Effector CD4-positive, alpha-beta T cell (primary cell): ENCODE measurements around the gene STK36.

Source experiments
- DNase-seq: peaks from one replicate; pipeline ENCODE4 v3.0.0-alpha.2; 2020
- total RNA-seq: gene quantifications from one replicate; lab custom pipeline; 2026; lab: John Stamatoyannopoulos, UW

STK36 gene
- total RNA-seq = 15.6 reads per million, percentile 41 among the genes with 10 or more reads in this experiment

- peak; percentile 77 for DNase-seq
Measured at GRCh38 chr2:218671654-218672566, at the start of gene STK36, which contains the start of gene RNF25. STK36 (plus strand) TSS chr2:218672086; CDS start chr2:218672830, 744 bp downstream. RNF25 (minus strand) TSS chr2:218672002; CDS start chr2:218671970, 32 bp downstream.

GRCh38 chr2:218622606-218623365 lies 49.1 kb upstream of the STK36 start:
- no peak for DNase-seq

- no peak for DNase-seq
Measured at GRCh38 chr2:218623366-218623705, 48.5 kb upstream of the STK36 start.

- DNase-seq = no peak
Measured at GRCh38 chr2:218626369-218626768, 45.5 kb upstream of the STK36 start.

- DNase-seq = no peak
Measured at GRCh38 chr2:218627939-218628338, 43.9 kb upstream of the STK36 start.

- no peak for DNase-seq
Measured at GRCh38 chr2:218631837-218632236, 40.0 kb upstream of the STK36 start.

GRCh38 chr2:218635719-218636118 lies 36.2 kb upstream of the STK36 start:
- DNase-seq = no peak

DNA sequence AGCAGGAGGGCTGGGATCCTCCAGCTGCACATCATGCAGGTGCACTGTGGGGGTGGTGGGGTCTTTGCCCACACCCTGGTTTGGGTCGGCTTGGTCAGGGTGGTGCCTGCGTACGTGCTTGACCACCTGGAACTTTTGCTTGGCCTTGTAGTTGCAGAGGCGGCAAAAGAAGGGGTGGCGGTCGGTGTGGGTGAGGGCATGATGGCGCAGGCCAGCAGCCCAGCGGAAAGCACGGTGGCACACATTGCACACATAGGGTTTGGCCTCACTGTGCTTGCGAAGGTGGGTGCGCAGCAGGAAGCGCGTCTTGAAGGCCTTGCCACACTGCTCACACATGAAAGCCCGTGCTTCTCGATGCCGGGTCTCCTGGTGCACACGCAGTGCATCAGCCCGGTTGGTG lies 33.5 kb upstream of the STK36 start:
- no peak for DNase-seq

DNA sequence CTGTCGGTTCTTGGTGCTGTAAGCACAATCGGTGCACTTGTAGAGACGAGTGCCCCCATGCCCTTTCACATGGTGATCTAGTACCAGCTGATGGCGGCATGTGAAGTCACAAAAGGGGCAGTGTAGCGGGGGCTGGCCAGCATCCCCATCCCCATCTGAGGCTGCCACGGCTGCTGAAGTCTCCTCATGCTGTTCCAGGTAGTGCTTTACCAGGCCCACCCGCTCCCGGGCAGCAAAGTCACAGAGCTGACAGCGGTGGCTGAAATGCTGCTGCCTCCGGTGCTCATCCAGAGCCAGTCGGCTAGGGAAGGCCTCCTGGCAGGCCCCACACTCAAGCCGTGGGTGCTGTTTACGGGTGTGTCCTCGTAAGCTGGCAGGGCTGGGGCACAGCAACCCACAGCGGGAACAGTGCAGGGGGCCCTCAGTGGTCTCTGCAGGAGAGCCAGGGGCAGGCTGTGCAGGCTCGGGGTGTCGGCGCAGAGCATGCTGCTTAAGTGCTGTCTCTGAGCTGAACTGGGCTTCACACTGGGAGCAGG lies 29.7 kb upstream of the STK36 start:
- DNase-seq = no peak

DNA sequence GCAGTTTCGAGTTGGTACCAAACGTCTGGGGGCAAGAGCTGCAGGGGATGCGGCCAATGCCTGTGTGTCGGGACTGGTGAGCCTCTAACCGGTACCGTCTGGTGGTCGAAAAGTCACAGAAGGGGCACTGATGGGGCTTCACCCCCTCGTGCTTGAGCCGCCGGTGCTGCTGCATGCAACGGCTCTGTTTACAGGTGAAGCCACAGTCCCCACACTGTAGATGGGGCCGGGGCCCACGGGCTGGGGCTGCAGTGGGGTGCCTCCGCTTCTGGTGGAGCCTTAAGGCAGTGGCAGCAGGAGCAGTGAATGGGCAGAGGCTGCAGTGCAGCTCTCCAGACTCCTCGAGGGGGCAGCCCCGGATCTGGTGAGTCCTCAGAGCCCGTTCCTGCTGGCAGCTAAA lies 29.1 kb upstream of the STK36 start:
- no peak for DNase-seq

GRCh38 chr2:218643751-218644310 lies 28.1 kb upstream of the STK36 start:
- no peak for DNase-seq

GRCh38 chr2:218644721-218645120 lies 27.2 kb upstream of the STK36 start:
- DNase-seq = no peak

DNA sequence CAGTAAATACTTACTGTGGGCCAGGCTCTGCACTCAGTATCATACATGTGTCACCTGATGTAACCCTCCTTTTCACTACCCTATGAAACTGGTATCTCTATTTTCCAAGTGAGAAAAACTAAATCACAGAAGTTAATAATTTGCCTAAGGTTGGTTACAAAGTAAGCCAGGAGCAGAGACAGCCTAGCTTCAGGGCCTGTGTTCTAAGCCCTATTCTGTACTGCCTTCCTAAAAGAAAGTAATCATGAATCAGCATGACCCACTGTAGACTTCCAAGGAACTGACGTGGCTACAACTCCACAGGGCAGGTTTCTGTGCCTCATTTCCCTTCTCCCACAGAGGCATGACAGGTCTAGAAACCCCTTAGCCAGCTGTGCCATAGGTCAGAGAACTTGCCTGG lies 26.8 kb upstream of the STK36 start:
- DNase-seq = no peak

DNA sequence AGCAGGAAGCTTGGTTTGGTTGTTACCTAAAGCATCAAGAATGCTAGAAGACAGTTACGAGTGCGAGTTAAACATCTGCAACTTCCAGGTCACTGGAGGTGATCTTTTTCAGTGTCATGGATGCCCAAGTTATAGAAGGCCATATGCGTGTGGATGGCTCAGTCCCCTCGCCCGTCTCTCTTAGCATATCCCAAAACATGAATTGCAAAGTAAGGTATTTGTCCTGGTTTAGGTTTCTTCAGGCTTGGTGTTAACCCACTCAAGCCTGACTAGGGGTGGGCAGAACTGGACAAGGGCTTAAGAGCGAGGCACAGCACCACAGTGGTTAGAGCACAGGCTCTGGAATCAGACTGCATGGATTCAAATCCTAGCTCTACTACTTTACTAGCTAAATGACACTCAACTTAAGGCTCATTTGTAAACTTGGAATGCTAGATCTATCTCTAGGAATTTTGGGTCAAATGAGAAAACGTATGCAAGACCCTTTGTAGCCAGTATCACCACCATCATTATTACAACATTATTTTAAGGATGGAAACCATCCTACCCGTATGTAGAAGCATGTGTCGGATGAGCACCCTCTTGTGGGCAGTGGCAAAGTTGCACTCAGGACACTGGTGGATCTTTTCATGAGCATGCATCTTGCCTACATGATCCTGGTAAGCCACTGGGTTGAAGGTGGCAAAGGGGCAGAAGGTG lies 23.6 kb upstream of the STK36 start:
- peak; percentile 19 for DNase-seq

DNA sequence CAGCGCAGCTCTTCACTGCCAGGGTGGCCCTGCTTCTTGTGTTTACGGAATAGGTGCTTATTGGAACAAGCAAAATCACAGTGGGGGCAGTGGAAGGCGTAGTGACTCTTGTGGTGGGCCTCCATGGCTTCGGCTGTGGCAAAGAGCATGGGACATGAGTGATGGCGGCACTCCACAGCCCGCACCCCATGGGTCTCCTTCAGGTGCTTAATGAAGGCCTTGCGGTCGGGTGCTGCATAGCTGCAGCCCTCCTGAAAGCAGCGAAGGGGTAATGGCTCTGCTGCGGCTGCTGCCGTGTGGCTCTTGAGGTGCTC lies 23.1 kb upstream of the STK36 start:
- no peak for DNase-seq

DNA sequence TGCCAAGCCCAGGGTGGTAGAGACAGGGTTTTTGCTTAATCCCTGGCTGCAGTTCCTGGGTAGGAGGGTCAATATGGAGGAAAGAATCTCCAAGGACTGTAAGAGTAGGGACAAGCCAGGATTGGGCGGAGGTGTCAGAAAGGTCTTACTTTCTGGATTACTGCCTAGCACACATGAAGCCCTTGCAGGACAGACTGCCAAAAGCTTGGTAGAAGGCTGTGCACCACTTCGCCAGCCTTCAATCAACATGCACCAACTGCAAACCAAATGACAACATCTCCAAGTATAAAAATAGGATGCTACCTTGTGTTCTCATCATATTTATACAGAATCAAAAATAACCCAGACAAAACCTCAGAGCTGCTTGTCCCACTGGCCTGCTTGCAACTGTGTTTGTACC lies 16.1 kb upstream of the STK36 start:
- DNase-seq = no peak

GRCh38 chr2:218658671-218659257 lies 13.1 kb upstream of the STK36 start:
- DNase-seq = peak; percentile 16

GRCh38 chr2:218659258-218659987 lies 12.5 kb upstream of the STK36 start, which contains the start of the genes BCS1L and ZNF142:
BCS1L (plus strand) TSS chr2:218659683; CDS start chr2:218660988, 1,305 bp downstream.
ZNF142 (minus strand) TSS chr2:218659623; CDS start chr2:218656429, 3,194 bp downstream.
- DNase-seq = peak; percentile 89

DNA sequence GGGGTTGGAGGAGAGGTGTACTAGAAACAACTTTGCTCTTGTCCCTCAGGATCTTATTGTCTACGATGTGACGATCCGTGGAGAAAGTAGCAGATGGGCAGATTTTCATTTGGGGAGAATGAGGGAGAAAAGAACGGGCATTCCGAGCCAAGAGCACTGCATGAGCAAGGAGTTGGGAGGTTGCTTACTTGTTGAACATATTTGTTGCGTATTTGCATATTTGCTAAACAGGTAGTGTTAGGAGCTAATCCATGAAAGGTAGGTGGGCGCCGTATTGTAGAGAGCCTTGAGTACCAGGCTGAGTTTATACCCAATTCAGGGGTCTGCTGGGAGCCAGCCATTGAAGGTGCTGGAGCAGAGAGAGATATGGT lies 11.9 kb upstream of the STK36 start:
- DNase-seq = no peak

- no peak for DNase-seq
Measured at GRCh38 chr2:218662377-218662776, 9.5 kb upstream of the STK36 start.

- DNase-seq = no peak
Measured at GRCh38 chr2:218662827-218663226, 9.1 kb upstream of the STK36 start.
